BJ (cell line): ENCODE results near the gene RFX6. TPM values are rescaled to one million over a fixed set of nuclear protein-coding genes. Genes with fewer than 3 reads are reported as not detected.
A peak's percentile ranks its signal among the peaks of the same experiment; 100 is the strongest.

Source experiments
- CTCF ChIA-PET: fragments of 350-600 bp; formaldehyde crosslinking; extraction: SDS; loops from one replicate; lab custom pipeline; 2021; ENCODE audit warnings: antibody characterized with exemption, inconsistent platforms; lab: Yijun Ruan, JAX
- POLR2A ChIA-PET: fragments of 300-600 bp; sonication (Branson Sonifier 250); formaldehyde crosslinking; extraction: SDS; loops from one replicate; lab custom pipeline; 2021; ENCODE audit warnings: antibody characterized with exemption; lab: Charles Lee
- DNase-seq: peaks from one replicate; pipeline ENCODE4 v3.0.0-alpha.2; 2011; ENCODE audit warnings: low read depth
- H3K27me3 ChIP-seq: 2 replicates; pipeline ENCODE4 v1.6.0; 2011; ENCODE audit warnings: low read length; ENCODE audit not compliant: control insufficient read depth, insufficient read depth
- H3K36me3 ChIP-seq: 2 replicates; pipeline ENCODE4 v1.5.1; 2011; ENCODE audit warnings: low read length; ENCODE audit not compliant: control insufficient read depth, insufficient read depth
- H3K4me3 ChIP-seq: 2 replicates; pipeline ENCODE4 v1.5.1; 2011; ENCODE audit warnings: low read depth, mild to moderate bottlenecking, control low read depth, low read length
- polyA plus RNA-seq: library from polyadenylated mRNA; depleted of rRNA; stranded (reverse); fragments of >200 nt; gene quantifications from 2 replicates; pipeline ENCODE4 v1.2.3, GENCODE V29; 2011
- TF ChIP-seq, protein P1 (sequence below): IDR thresholded peaks from 2 replicates; pipeline ENCODE4 v1.5.1; 2011; ENCODE audit warnings: low read depth, mild to moderate bottlenecking, control low read depth, inconsistent platforms, low read length, moderate library complexity; ENCODE audit not compliant: insufficient read depth

Gene RFX6
- polyA plus RNA-seq, 1 experiment = not detected

DNA sequence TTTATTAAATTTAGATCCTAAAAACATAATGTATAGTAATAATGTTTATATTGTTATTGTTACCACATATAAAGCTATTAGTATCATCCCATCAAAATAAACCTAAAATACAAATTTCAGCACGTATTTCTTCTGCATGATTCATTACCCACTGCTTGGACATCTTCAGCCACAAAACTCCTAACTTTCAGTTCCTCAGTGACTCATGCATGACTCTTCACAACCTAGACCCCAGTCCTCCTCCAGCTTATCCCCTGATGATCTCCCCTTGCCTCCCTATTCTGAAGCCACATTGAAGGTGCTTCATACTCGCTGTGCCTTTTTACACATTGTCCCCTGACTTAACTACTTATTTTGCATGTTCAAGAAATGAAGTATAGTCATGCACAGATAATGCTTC, 37.0 kb upstream of the RFX6 start:
- Histone ChIP-seq H3K36me3 (no peaks in the 10 kb centered on the region), H3K27me3 (no peaks in the 10 kb centered on the region), H3K4me3 (no peak overlapping the region)
- DNase-seq = no peak
- ChIA-PET CTCF (no interaction called here), POLR2A (no interaction called here)
- TF ChIP-seq, protein P1, sequence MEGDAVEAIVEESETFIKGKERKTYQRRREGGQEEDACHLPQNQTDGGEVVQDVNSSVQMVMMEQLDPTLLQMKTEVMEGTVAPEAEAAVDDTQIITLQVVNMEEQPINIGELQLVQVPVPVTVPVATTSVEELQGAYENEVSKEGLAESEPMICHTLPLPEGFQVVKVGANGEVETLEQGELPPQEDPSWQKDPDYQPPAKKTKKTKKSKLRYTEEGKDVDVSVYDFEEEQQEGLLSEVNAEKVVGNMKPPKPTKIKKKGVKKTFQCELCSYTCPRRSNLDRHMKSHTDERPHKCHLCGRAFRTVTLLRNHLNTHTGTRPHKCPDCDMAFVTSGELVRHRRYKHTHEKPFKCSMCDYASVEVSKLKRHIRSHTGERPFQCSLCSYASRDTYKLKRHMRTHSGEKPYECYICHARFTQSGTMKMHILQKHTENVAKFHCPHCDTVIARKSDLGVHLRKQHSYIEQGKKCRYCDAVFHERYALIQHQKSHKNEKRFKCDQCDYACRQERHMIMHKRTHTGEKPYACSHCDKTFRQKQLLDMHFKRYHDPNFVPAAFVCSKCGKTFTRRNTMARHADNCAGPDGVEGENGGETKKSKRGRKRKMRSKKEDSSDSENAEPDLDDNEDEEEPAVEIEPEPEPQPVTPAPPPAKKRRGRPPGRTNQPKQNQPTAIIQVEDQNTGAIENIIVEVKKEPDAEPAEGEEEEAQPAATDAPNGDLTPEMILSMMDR = no peak

DNA sequence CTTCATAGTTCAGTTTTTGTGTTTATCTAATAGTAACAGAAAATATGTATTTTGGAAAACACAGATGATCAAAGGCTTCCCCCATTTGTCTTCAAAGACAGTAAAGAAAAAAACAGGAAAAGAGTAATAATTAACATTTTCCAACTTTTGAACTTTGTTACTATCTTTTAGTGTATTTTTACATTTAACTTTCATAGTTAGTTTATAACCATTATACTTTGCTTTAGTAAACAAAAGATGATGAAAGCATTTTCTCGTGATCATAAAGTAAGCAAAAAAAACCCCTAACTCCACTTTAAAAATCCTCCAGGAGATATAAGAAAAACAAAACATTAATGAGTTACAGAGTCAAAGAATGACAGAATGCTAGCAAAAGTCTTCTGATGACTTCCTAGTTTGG, 34.6 kb upstream of the RFX6 start:
- ChIA-PET POLR2A (no interaction called here), CTCF (no interaction called here)

DNA sequence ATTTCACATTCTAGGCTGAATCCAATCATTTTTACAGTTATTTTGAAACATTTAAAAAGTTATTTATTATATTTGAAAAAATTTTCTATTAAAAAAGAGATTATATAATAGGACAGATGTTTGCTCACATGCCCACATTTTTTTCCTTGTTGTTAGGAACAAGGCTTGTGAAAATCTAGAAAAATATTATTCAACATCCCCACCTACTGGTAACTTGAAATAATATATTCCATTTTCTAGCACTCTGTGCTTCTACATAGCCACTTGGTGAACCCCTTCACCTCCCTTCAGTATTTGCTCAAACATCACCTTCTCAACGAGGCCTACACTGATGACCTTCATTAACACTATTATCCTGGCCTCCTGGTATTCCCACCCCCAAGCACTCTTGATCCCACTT, 29.8 kb upstream of the RFX6 start:
- Histone ChIP-seq H3K36me3 (no peaks in the 10 kb centered on the region), H3K4me3 (no peak overlapping the region), H3K27me3 (no peaks in the 10 kb centered on the region)
- no peak for DNase-seq
- ChIA-PET CTCF (interaction anchor here (0.6 to 2.0 kb wide), 7 partner anchors 11 to 750 kb away, joined by 3 to 12 read pairs (median 4); no protein-coding TSS in a partner anchor), POLR2A (no interaction called here)
- TF ChIP-seq, protein P1 = 0 out of 2 replicates have a peak, but pooled peaks have one; percentile 16

More for the DNA sequence above, 34.6 kb upstream of the RFX6 start:
- H3K27me3 ChIP-seq = no peaks in the 10 kb centered on the region
- TF ChIP-seq, protein P1 = no peak
- no peak overlapping the region for H3K4me3 ChIP-seq
- no peaks in the 10 kb centered on the region for H3K36me3 ChIP-seq
- DNase-seq = no peak

DNA sequence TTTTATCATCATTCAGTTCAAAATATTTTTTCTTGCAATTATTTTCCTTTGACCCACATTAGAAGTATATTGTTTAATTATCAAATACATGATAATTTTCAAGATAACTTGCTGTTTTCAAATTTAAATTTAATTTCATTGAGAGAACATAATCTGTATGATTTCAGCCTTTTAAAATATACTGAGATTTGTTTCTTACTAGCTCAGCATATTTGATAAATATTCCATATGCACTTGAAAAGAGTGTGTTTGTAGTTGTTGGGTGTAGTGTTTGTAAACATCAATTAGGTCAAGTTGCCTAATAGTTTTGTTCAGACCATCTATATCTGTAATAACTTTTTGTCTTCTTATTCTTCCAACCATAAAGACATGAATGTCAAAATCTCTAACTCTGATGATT, 19.0 kb upstream of the RFX6 start:
- DNase-seq = no peak
- H3K4me3 ChIP-seq = no peak overlapping the region
- ChIA-PET CTCF (interaction anchor here (0.6 kb wide), 1 partner anchor 10 kb away, joined by 4 read pairs; no protein-coding TSS in a partner anchor), POLR2A (no interaction called here)
- H3K36me3 ChIP-seq = no peaks in the 10 kb centered on the region
- H3K27me3 ChIP-seq = no peaks in the 10 kb centered on the region
- TF ChIP-seq, protein P1 = no peak

DNA sequence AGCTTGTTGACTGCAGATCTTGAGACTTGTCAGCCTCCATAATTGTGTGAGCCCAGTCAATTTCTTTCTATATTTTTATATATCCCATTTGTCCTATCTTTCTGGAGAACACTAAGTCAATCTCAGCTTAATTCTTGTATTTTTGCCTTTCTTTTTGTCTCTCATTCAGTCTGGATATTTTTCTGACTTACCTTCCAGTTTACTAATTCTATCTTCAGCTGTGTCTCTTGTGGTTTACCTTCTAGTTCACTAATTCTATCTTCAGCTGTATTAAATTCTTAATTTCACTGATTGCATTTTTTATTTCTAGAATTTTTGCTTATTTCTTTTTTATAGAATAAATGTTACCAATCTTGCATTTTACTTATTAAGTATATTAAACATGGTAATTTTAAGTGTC, 17.8 kb upstream of the RFX6 start:
- ChIA-PET POLR2A (no interaction called here), CTCF (interaction anchor here (0.6 to 1.0 kb wide), 2 partner anchors 16 to 25 kb away, joined by 3 to 4 read pairs; no protein-coding TSS in a partner anchor)
- Histone ChIP-seq H3K4me3 (no peak overlapping the region), H3K27me3 (no peaks in the 10 kb centered on the region), H3K36me3 (no peaks in the 10 kb centered on the region)
- no peak for DNase-seq
- TF ChIP-seq, protein P1 = no peak
